DMS153 treated with DMSO at 0.1 percent for 48 hours (cell line): ENCODE data around the gene SIGLECL1.

Experiments
- DNase-seq: peaks from one replicate; lab custom pipeline; 2025; ENCODE audit not compliant: unreplicated experiment; lab: John Stamatoyannopoulos, UW

The SIGLECL1 gene

DNA sequence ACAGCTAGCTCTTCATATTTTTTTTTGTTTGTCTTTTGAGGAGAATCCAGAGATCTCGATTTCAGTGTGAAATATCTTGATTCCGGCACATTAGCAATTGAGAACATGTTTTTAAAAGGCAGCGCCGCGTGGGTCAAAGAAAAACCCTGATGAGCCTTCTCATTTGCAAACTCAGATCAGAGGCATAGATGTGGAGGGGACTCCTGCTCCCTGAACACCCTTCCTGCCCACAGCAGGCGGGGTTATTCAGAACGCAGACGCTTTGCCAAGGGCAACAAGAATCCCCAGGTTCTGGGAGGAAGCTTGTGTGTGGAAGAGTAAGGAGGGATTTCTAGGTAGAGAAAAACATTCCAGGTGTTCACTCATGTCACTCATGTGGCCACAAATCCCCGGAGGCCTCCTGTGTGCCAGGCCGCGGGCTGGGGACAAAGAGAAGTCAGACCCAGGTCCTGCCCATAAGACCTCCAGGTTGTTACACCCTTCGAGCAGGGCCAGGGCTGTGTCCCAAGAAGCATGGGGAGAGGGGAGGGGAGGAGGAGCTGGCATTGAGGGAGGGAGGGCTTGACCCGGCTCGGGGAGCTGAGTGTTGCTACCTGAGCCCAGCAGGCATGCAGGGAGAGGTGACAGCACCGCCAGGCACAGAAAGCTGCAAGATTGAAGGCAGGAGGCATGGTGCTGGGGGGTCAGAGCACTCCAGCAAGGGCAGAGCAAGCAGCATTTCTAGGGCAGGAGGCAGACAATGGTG lies 44.7 kb downstream of the SIGLECL1 start:
- DNase-seq, result no peak

DNA sequence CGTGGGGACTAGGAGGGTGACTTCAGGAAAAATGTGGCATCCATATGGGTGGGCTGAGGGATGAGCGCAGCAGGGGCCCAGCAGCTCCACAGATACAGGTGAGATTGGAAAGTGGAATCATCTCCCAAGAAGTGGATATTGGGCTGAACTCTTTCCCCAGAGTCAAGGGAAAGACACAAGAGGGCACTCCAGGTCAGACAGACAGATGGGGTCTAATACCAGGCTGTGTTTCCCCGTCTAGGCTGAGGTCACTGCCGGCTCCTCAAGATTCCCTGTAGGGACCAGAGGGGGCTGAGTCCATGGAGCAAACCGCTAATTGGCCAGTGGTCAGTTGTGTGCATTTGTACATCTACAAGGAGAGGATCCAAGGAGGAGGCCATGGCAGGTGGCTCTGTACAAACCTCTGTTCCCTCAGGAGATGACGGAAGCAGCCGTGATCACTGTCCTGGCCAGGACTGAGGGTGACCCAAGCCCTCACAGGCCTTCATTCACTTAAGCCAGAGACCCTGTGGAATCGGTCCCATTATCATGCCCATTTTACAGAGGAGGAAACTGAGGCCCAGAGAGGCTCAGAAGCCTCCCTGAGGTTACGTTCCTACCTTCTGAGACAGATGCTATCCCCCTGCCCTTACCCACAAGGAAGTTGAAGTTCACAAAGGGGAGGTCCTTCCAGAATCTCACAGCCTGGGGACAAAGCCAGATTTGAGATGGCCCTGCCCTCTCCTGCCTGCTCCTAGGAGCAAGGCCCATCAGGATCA lies 45.6 kb downstream of the SIGLECL1 start:
- no peak for DNase-seq

DNA sequence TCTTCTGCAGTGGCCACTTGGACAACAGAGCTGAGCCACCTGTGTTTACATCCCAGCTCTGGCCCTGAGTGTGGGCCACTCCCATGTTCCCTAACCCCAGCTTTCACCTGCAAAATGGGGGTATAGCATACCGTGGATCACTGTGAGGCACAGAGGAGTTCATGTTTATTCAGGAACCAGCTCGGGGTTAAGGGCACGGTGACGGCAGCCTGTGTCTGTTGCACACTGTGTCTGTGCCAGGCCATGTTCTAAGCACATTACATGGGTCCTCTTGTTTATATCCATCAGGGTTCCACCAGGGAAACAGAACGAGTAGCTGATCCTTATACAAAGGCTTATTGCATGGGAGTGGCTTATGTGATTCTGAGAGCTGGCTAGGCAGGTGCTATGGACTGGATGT lies 46.5 kb downstream of the SIGLECL1 start:
- no peak for DNase-seq

DNA sequence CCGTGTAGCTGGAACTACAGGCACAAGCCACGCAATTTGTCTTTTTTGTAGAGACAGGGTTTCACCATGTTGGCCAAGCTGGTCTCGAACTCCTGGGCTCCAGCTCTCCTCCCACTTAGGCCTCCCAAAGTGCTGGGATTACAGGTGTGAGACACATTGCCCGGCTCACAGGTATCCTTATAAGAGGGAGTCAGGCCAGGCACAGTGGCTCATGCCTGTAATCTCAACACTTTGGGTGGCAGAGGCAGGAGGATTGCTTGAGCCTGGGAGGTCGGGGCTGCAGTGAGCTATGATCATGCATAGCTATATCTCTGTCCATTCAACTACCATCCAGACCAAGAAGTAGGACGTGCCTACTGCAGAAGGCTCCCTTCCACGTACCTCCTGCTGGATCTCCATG lies 50.4 kb downstream of the SIGLECL1 start:
- DNase-seq, result no peak

DNA sequence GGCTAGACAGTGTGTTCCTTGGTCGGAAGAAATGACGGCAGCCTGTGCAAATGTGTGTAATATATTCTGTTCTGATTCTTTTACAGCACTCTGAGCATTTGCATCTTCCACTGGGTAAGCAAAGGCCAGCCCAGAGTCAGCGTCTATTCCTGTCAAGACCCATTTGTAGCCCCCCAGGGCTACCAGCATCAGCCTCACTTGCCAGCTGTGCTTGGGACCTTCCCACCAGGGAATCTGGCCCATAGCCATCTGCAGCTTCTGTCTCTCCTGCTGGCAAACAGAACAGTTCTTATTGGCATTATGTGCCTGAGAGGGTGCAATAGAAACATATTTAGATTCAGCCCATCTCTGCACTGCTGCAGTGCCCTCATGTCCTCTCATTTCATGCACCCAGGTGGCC lies 54.6 kb downstream of the SIGLECL1 start:
- no peak for DNase-seq

DNA sequence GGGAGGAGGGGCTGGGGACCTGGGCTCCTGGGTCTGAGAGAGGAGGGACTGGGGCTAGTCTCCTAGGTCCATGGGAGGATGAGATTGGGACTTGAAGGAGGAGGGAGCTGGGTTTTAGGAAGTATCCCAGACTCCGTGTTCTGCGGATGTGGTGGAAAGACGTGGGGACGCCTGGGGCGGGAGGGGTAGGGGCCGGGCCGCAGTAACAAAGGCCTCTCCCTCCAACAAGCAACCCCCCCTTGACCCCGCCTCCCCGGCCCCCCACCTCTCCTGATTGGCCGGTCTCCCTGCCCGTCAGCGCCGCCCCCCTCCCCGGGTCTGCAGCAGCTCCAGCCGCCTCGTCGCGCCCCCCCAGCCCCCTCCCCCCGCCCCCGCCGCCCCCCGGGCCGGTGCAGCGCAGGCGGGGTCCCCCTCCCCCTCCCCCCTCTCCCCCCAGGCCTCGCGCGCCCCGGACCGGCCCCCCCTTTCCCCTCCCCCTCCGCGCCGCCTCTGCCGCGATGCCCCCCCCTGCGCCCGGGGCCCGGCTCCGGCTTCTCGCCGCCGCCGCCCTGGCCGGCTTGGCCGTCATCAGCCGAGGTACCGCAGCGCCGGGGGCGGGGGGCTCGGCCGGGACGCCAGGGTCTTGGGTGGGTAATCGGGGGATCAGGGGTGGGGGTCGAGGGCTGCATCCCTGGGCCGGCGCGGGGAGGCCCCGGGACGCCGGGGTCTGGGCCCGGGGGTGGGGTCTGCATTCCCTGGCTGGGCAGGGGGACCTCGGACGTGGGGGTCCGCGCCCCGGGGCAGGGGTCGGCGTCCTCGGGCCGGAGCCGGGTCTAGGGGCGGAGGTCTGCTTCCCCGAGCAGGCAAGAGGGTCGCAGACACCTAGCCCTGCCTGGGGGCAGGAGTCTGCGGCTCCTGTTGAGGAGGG lies 60.7 kb downstream of the SIGLECL1 start, which contains the start of gene IGLON5:
TSS of gene IGLON5 (plus strand) at position 294 of the 907 bp plus-strand sequence. CDS start at position 498, 204 bp downstream.
- no peak for DNase-seq

DNA sequence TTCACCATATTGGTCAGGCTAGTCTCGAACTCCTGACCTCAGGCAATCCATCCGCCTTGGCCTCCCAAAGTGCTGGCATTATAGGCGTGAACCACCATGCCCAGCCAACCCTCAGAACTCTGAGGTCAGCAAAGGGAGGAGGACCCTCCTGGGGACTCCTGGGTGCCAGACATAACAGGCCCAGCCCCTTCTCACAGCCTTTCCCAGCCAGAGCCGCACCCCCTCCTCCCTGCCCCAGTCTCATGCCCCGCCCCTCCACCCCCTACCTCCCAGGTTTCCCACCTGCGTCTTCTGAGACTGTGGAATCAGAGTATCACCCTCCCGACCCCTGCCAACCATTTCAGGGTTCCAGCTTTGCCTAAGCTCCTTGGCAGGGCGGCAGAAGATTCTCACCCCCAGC lies 65.8 kb downstream of the SIGLECL1 start:
- DNase-seq, result no peak

DNA sequence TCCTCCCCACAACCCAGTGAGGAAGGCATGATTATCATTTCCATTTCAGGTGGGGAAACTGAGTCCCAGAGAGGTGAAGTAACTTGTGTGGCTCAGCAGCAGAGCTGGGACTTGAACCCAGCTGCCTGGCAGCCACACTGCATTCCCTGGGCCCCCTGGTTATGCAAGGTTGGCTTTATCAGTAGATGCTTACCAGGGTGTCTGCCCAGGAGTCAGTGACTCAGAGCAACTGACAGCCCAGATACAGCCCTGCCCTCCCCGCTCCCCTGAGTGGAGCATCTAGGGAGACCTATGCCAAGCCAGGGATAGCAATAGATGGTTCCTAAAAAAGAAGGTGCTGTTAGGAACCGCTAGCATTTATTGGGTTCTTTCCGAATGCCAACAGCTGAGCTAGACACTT lies 66.5 kb downstream of the SIGLECL1 start:
- DNase-seq, result no peak

DNA sequence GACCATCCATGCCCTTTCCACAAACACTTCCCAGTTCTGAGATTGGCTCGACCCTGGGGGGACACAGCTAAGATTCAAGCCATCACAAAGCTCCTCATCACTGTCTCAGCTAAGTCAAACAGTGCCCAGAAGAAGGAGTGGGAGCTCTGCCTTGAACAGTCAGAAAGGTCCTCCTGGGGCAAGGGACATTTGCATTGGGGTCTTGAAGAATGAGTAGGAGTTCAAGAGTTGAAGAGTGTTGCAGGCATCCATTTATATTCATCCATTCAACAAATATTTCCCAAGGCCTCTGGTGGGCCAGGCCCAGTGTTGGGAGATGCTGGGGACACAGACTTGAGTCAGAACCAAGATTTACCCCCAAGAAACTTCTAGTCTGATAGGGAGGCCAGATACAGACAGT lies 67.1 kb downstream of the SIGLECL1 start:
- no peak for DNase-seq
